ENCODE results near the gene LOXL4. TPM values are rescaled to one million over a fixed set of nuclear protein-coding genes. Genes with fewer than 3 reads are reported as not detected.
A peak's percentile ranks its signal among the peaks of the same experiment; 100 is the strongest.
"Not testable (repeated sequence)": the region's sequence is repeated elsewhere in the genome, so short reads cannot be mapped to it uniquely, and the experiment has no call there.

The LOXL4 gene
- total RNA-seq, 2 experiments from 2014 or later: not detected

DNA sequence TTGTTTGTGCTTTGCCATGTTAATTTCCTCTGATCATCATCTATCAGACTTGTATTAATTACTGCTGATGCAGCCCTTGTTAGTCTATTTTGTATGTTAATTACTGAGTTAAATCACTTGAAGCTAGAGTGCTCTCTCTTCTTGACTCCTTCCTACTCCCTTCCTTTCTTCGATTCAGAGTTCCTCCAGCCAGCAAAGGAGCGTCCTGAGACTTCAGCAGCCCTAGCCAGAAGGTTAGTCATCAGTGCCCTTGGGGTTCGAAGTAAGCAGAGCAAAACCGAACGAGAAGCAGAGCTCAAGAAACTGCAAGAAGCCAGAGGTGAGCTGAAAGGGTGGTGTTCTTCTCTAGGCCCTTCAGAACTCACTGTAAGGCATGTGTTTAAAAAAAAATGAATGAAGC lies 32.1 kb downstream of the LOXL4 start:
- Mint-ChIP-seq H3K36me3 (ENCODE audit: low read depth) (peaks cover 29% of the 10 kb centered on the region), H3K4me3 (no peak overlapping the region), H3K27ac (no peak overlapping the region), H3K4me1 (peaks cover 2% of the 10 kb centered on the region), H3K9me3 (ENCODE audit: low read depth) (no peaks in the 10 kb centered on the region), H3K27me3 (no peaks in the 10 kb centered on the region)
- no peak for ATAC-seq
- DNase-seq: no peak
- ChIA-PET POLR2A (no interaction called here), CTCF (no interaction called here)
- intact Hi-C loops (cut with DNase I, micrococcal nuclease): no loop called here

DNA sequence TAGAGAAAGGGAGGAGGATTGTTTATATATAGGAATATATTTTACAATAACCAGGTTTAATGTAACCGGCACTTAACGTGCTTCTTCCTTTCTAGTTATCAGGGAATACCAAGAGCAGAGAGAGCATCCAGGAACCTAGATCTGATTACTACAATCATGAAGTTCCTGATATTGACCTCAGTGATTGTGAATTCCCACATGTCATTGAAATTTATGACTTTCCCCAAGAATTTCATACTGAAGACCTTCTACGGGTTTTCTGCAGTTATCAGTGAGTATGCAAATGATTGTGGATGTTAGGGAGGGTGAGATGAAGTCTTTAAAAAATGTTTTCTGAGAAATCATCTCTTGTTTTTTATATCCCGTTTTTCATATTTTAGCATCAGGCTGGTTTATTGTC lies 36.6 kb downstream of the LOXL4 start:
- ChIA-PET CTCF (interaction anchor here (0.7 to 1.3 kb wide), 2 partner anchors 33 to 62 kb away, joined by 3 read pairs; no protein-coding TSS in a partner anchor), POLR2A (no interaction called here)
- no peaks in the 10 kb centered on the region for H3K9me3 Mint-ChIP-seq (ENCODE audit: low read depth)
- H3K4me1 Mint-ChIP-seq: peaks cover 13% of the 10 kb centered on the region
- H3K36me3 Mint-ChIP-seq (ENCODE audit: low read depth): peaks cover 40% of the 10 kb centered on the region
- no peak overlapping the region for H3K4me3 Mint-ChIP-seq
- intact Hi-C loops (cut with DNase I, micrococcal nuclease): no loop called here
- H3K27ac Mint-ChIP-seq: no peak overlapping the region
- DNase-seq (no peak), ATAC-seq (no peak)
- H3K27me3 Mint-ChIP-seq: no peaks in the 10 kb centered on the region

DNA sequence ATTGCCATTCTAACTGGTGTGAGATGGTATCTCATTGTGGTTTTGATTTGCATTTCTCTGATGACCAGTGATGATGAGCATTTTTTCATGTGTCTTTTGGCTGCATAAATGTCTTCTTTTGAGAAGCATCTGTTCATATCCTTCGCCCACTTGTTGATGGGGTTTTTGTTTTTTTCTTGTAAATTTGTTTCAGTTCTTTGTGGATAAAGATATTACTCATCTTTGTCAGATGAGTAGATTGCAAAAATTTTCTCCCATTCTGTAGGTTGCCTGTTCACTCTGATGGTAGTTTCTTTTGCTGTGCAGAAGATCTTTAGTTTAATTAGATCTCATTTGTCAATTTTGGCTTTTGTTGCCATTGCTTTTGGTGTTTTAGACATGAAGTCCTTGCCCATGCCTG lies 39.7 kb downstream of the LOXL4 start:
- H3K27me3 Mint-ChIP-seq; H3K9me3 Mint-ChIP-seq (ENCODE audit: low read depth); H3K27ac Mint-ChIP-seq; ATAC-seq; intact Hi-C loops (cut with DNase I, micrococcal nuclease); CTCF ChIA-PET; H3K4me3 Mint-ChIP-seq; DNase-seq; POLR2A ChIA-PET: not testable (repeated sequence)
- Mint-ChIP-seq H3K36me3 (ENCODE audit: low read depth) (peaks cover 43% of the 10 kb centered on the region), H3K4me1 (peaks cover 14% of the 10 kb centered on the region)

DNA sequence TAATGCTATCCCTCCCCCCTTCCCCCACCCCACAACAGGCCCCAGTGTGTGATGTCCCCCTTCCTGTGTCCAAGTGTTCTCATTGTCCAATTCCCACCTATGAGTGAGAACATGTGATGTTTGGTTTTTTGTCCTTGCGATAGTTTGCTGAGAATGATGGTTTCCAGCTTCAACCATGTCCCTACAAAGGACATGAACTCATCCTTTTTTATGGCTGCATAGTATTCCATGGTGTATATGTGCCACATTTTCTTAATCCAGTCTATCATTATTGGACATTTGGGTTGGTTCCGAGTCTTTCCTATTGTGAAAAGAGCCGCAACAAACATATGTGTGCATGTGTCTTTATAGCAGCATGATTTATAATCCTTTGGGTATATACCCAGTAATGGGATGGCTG lies 40.3 kb downstream of the LOXL4 start:
- H3K4me3 Mint-ChIP-seq; H3K9me3 Mint-ChIP-seq (ENCODE audit: low read depth); DNase-seq; POLR2A ChIA-PET; H3K27me3 Mint-ChIP-seq; ATAC-seq; H3K27ac Mint-ChIP-seq; intact Hi-C loops (cut with DNase I, micrococcal nuclease); CTCF ChIA-PET: not testable (repeated sequence)
- H3K36me3 Mint-ChIP-seq (ENCODE audit: low read depth): peaks cover 44% of the 10 kb centered on the region
- H3K4me1 Mint-ChIP-seq: peaks cover 14% of the 10 kb centered on the region

DNA sequence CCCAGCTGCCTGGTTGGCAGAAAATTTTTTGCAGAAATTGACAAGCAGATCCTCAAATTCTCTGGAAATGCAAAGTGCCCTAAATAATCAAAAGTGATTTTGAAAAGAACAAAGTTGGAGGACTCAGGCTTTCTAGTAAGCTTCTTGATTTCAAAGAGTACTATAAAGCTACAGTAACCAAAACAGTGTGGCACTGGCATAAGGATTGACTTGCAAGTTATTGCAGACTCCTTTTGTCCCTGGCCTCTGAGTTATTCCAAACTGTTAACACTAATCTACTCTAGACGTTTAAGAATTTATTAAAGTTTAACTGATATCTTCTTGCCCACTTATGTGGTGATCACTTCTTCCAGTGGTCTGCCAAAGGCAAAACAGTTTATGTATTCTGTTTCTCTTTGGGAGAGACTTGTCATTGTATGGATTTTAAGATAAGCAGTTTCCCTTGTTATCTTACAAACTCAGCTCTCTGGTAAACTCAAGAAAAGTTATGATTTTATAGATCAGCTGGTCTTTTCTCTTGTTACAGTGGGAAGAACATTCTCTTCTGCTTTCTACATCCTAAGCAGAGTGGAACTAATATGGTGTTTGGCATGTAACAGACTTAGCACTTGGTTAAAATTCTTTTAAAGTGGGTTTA lies 41.4 kb downstream of the LOXL4 start:
- H3K27ac Mint-ChIP-seq: no peak overlapping the region
- peaks cover 1% of the 10 kb centered on the region for H3K9me3 Mint-ChIP-seq (ENCODE audit: low read depth)
- CTCF ChIA-PET: interaction anchor here (0.9 kb wide), 1 partner anchor 55 kb away, joined by 3 read pairs; no protein-coding TSS in a partner anchor
- intact Hi-C loops (cut with DNase I, micrococcal nuclease): no loop called here
- H3K4me3 Mint-ChIP-seq: no peak overlapping the region
- POLR2A ChIA-PET: no interaction called here
- no peak for DNase-seq
- ATAC-seq: no peak
- H3K4me1 Mint-ChIP-seq: peaks cover 14% of the 10 kb centered on the region
- no peaks in the 10 kb centered on the region for H3K27me3 Mint-ChIP-seq
- peaks cover 42% of the 10 kb centered on the region for H3K36me3 Mint-ChIP-seq (ENCODE audit: low read depth)

DNA sequence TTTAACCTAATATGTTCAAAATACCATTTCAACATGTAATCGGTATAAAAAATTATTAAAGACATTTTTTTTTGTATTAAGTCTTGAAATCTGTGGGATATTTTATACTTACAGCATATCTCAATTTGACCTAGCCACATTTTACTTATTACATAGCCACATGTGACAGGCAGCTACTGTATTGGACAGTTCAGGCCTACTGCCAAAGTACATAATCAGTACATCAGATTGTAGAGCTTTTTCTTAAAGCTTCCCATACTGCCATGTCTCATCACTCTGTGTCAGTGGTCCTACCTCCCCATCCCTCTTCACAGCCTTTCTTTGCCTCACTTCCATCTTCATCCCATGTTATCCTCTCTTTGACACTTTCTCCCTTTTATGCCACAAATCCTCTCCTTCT lies 43.0 kb downstream of the LOXL4 start:
- intact Hi-C loops (cut with DNase I, micrococcal nuclease): no loop called here
- Mint-ChIP-seq H3K4me3 (no peak overlapping the region), H3K36me3 (ENCODE audit: low read depth) (peaks cover 38% of the 10 kb centered on the region), H3K4me1 (peaks cover 10% of the 10 kb centered on the region), H3K27ac (no peak overlapping the region), H3K9me3 (ENCODE audit: low read depth) (peaks cover 2% of the 10 kb centered on the region), H3K27me3 (no peaks in the 10 kb centered on the region)
- DNase-seq (no peak), ATAC-seq (no peak)
- ChIA-PET CTCF (interaction anchor here (0.7 kb wide), 1 partner anchor 468 kb away, joined by 4 read pairs; no protein-coding TSS in a partner anchor), POLR2A (no interaction called here)

DNA sequence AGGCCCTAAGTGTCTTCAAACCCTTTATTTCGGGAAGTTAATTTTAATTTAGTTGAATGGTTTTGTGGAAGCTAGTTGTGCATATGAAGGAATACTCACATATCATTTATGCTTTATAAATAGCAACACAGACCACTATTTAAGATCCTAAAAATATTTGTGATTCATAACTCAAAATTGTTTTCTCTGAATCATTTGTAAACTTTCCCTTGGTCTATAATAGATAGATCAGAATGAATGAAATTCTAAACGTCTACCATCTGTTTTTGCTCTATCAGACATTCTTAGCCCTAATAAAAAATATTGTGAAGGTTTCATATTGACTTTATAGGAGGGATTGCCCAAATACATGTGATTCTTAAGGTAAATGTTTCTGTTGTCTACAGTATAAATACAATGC lies 43.5 kb downstream of the LOXL4 start:
- ATAC-seq (no peak), DNase-seq (no peak)
- no peak overlapping the region for H3K4me3 Mint-ChIP-seq
- intact Hi-C loops (cut with DNase I, micrococcal nuclease): no loop called here
- H3K36me3 Mint-ChIP-seq (ENCODE audit: low read depth): peaks cover 42% of the 10 kb centered on the region
- peaks cover 7% of the 10 kb centered on the region for H3K9me3 Mint-ChIP-seq (ENCODE audit: low read depth)
- ChIA-PET POLR2A (no interaction called here), CTCF (no interaction called here)
- no peak overlapping the region for H3K27ac Mint-ChIP-seq
- peaks cover 10% of the 10 kb centered on the region for H3K4me1 Mint-ChIP-seq
- no peaks in the 10 kb centered on the region for H3K27me3 Mint-ChIP-seq

DNA sequence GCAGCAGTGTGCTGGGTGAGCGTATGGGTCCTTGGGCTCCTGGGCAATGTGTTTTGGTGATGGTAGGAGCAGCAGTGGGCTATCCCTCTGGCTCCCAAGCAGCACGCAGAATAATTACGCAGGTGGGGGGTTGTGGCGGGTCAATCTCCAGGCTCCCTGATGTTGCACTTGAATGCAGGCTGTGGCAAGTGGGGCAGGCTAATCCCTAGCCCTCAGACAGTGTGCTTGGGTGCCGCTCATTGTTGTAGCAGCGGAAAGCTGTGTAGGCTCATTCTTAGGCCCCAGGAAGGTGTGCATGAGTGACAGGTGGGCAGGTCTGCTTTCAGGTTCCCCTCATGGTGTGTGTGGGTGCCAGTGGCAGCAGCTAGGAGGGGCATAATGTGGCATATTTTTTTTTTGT lies 44.1 kb downstream of the LOXL4 start:
- peaks cover 43% of the 10 kb centered on the region for H3K36me3 Mint-ChIP-seq (ENCODE audit: low read depth)
- POLR2A ChIA-PET: no interaction called here
- peaks cover 10% of the 10 kb centered on the region for H3K4me1 Mint-ChIP-seq
- DNase-seq: no peak
- no peaks in the 10 kb centered on the region for H3K27me3 Mint-ChIP-seq
- H3K9me3 Mint-ChIP-seq (ENCODE audit: low read depth): peaks cover 11% of the 10 kb centered on the region
- CTCF ChIA-PET: no interaction called here
- no peak overlapping the region for H3K4me3 Mint-ChIP-seq
- H3K27ac Mint-ChIP-seq: no peak overlapping the region
- no peak for ATAC-seq
- intact Hi-C loops (cut with DNase I, micrococcal nuclease): no loop called here

DNA sequence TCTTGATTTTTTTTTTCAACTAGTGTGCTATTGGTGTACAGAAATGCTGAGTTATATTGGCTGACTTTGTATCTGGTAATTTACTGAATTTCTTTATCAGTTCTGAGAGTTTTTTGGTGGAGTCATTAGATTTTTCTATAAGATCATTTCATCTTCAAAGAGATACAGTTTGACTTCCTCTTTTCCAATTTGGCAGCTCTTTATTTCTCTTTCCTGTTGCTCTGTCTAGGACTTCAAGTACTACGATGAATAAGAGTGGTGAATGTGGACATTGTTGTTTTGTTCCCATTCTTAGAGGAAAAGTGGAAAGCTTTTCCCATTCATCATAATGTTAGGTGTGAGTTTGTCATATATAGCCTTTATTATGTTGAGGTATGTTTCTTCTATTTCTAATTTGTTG lies 50.2 kb downstream of the LOXL4 start:
- Mint-ChIP-seq H3K4me3 (no peak overlapping the region), H3K9me3 (ENCODE audit: low read depth) (peaks cover 22% of the 10 kb centered on the region), H3K36me3 (ENCODE audit: low read depth) (peaks cover 42% of the 10 kb centered on the region), H3K27me3 (no peaks in the 10 kb centered on the region), H3K4me1 (peaks cover 16% of the 10 kb centered on the region), H3K27ac (no peak overlapping the region)
- intact Hi-C loops (cut with DNase I, micrococcal nuclease): no loop called here
- ChIA-PET POLR2A (no interaction called here), CTCF (interaction anchor here (0.8 kb wide), 2 partner anchors 12 to 48 kb away, joined by 3 read pairs; no protein-coding TSS in a partner anchor)
- DNase-seq (no peak), ATAC-seq (no peak)

DNA sequence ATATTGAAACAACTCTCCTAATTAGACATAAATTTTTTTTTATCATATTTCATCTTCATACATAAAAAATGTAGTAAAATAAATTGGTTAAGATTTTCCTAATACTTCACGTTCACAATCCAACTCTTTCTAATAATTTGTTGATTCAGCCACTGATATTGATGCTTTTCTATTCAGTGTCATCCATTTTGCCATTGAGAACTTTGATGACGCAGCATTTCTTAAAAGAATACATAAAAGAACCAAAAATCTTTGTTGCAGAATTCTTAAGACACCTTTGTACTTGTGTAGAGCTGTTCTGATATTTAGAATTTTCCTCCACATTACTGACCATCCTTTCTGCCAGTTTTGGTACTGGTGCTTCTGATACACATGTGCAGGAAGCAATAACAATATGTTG lies 52.6 kb downstream of the LOXL4 start:
- Mint-ChIP-seq H3K36me3 (ENCODE audit: low read depth) (peaks cover 53% of the 10 kb centered on the region), H3K9me3 (ENCODE audit: low read depth) (peaks cover 22% of the 10 kb centered on the region), H3K4me3 (no peak overlapping the region), H3K4me1 (peaks cover 30% of the 10 kb centered on the region), H3K27ac (no peak overlapping the region), H3K27me3 (no peaks in the 10 kb centered on the region)
- intact Hi-C loops (cut with DNase I, micrococcal nuclease): no loop called here
- ChIA-PET CTCF (no interaction called here), POLR2A (no interaction called here)
- no peak for DNase-seq
- ATAC-seq: no peak

DNA sequence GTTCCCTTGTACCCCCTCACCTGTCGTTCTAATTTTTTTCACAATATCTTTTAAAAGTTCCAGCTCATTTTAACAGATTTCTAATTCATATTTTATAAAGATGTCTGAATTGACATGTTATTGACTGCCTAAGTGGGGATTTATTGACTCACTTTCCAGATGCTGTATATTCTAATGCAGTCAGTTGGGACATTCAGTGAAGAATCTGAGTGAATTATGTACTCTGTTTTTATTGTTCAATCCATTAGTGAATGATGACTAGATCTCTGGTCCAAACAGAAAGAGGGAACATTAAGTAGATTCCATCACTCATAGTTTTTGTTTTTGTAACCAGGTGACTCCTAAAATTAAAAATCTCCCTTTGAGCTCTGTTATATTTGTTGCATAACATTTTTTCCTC lies 54.3 kb downstream of the LOXL4 start:
- H3K36me3 Mint-ChIP-seq (ENCODE audit: low read depth): peaks cover 51% of the 10 kb centered on the region
- peaks cover 41% of the 10 kb centered on the region for H3K4me1 Mint-ChIP-seq
- intact Hi-C loops (cut with DNase I, micrococcal nuclease): no loop called here
- H3K4me3 Mint-ChIP-seq: no peak overlapping the region
- DNase-seq (no peak), ATAC-seq (peak; percentile 19)
- H3K9me3 Mint-ChIP-seq (ENCODE audit: low read depth): peaks cover 13% of the 10 kb centered on the region
- ChIA-PET POLR2A (no interaction called here), CTCF (interaction anchor here (0.6 kb wide), 1 partner anchor 51 kb away, joined by 3 read pairs; no protein-coding TSS in a partner anchor)
- no peaks in the 10 kb centered on the region for H3K27me3 Mint-ChIP-seq
- H3K27ac Mint-ChIP-seq: no peak overlapping the region

DNA sequence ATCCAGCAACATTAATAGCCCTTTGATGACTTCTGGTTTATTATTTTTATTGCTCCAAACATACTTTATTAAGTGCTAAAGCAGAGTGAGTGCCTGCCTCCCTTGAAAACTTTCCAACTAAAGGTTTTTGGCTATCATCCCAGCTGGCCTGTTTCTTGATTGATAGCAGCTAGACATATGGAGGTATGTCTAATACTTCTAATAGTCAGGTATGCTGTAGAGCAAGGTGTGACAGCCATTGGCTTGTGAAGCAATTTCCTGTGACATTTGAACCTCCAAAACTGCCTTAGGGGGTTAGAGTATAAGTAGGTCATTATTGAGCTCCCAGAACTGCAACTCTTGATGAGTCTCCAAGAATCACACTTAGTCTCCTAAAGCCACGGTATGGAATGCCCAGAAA lies 55.8 kb downstream of the LOXL4 start:
- ChIA-PET POLR2A (no interaction called here), CTCF (no interaction called here)
- peaks cover 5% of the 10 kb centered on the region for H3K9me3 Mint-ChIP-seq (ENCODE audit: low read depth)
- DNase-seq: no peak
- H3K4me1 Mint-ChIP-seq: peaks cover 44% of the 10 kb centered on the region
- no peak overlapping the region for H3K4me3 Mint-ChIP-seq
- H3K27me3 Mint-ChIP-seq: no peaks in the 10 kb centered on the region
- H3K36me3 Mint-ChIP-seq (ENCODE audit: low read depth): peaks cover 48% of the 10 kb centered on the region
- ATAC-seq: no peak
- H3K27ac Mint-ChIP-seq: no peak overlapping the region
- intact Hi-C loops (cut with DNase I, micrococcal nuclease): no loop called here

Data from activated CD4-positive, alpha-beta T cell treated with anti-CD3 and anti-CD28 coated beads for 36 hours (primary cell).